Measurements from ENCODE around the gene C2CD2.

Gene C2CD2

GRCh38 chr21:41929248-41929647 lies 24.6 kb downstream of the C2CD2 start:
- DNase-seq, result no peak

- DNase-seq, result no peak
These were observed 25.1 kb downstream of the C2CD2 start for GRCh38 chr21:41928621-41929220.

- DNase-seq, result no peak
These were observed 25.9 kb downstream of the C2CD2 start for GRCh38 chr21:41927727-41928409.

- no peak for DNase-seq
These were observed 27.0 kb downstream of the C2CD2 start for GRCh38 chr21:41926807-41927171.

GRCh38 chr21:41926117-41926806 lies 27.6 kb downstream of the C2CD2 start:
- DNase-seq, result no peak

GRCh38 chr21:41925767-41926116 lies 28.1 kb downstream of the C2CD2 start:
- DNase-seq, result no peak

- DNase-seq, result no peak
These were observed 29.5 kb downstream of the C2CD2 start for GRCh38 chr21:41924368-41924754.

- DNase-seq, result no peak
These were observed 30.0 kb downstream of the C2CD2 start for GRCh38 chr21:41923631-41924367.

- no peak for DNase-seq
These were observed 30.6 kb downstream of the C2CD2 start for GRCh38 chr21:41923186-41923585.

GRCh38 chr21:41921021-41921420 lies 32.8 kb downstream of the C2CD2 start:
- DNase-seq, result no peak

- DNase-seq, result no peak
These were observed 33.3 kb downstream of the C2CD2 start for GRCh38 chr21:41920476-41920875.

- no peak for DNase-seq
These were observed 34.0 kb downstream of the C2CD2 start for GRCh38 chr21:41919666-41920398.

- DNase-seq, result no peak
These were observed 35.1 kb downstream of the C2CD2 start for GRCh38 chr21:41918561-41919358.

- no peak for DNase-seq
These were observed 36.3 kb downstream of the C2CD2 start for GRCh38 chr21:41917531-41917930.

GRCh38 chr21:41916888-41917433 lies 36.9 kb downstream of the C2CD2 start:
- DNase-seq, result no peak

GRCh38 chr21:41914965-41915364 lies 38.9 kb downstream of the C2CD2 start:
- DNase-seq, result no peak

- no peak for DNase-seq
These were observed 39.5 kb downstream of the C2CD2 start for GRCh38 chr21:41914358-41914757.

- no peak for DNase-seq
These were observed 40.6 kb downstream of the C2CD2 start for GRCh38 chr21:41913230-41913629.

- DNase-seq, result no peak
These were observed 45.0 kb downstream of the C2CD2 start for GRCh38 chr21:41908829-41909228.

GRCh38 chr21:41907496-41908258 lies 46.1 kb downstream of the C2CD2 start:
- no peak for DNase-seq

GRCh38 chr21:41906770-41907169 lies 47.0 kb downstream of the C2CD2 start:
- DNase-seq, result no peak
